ENCODE measurements around the gene SCT.

SCT gene

GRCh38 chr11:645536-645935 lies 18.6 kb upstream of the SCT start:
- TF ChIP-seq CTCF (IDR thresholded peaks at IDR 0.05; ENCODE audit: low read depth, low read length): no peak
- no peak for DNase-seq
- Histone ChIP-seq H3K36me3 (no peaks in the 10 kb centered on the region), H3K4me1 (no peaks in the 10 kb centered on the region), H3K4me3 (ENCODE audit: low read depth, low read length) (no peak overlapping the region), H3K9me3 (no peaks in the 10 kb centered on the region), H3K27me3 (no peaks in the 10 kb centered on the region)

- TF ChIP-seq CTCF (IDR thresholded peaks at IDR 0.05; ENCODE audit: low read depth, low read length): no peak
- Histone ChIP-seq H3K4me1 (no peaks in the 10 kb centered on the region), H3K4me3 (ENCODE audit: low read depth, low read length) (no peak overlapping the region), H3K9me3 (no peaks in the 10 kb centered on the region), H3K36me3 (no peaks in the 10 kb centered on the region), H3K27me3 (no peaks in the 10 kb centered on the region)
- DNase-seq: no peak
Observed at GRCh38 chr11:643849-644738, 17.1 kb upstream of the SCT start.

- no peak for DNase-seq
- Histone ChIP-seq H3K27me3 (no peaks in the 10 kb centered on the region), H3K4me1 (no peaks in the 10 kb centered on the region), H3K4me3 (ENCODE audit: low read depth, low read length) (no peak overlapping the region), H3K36me3 (no peaks in the 10 kb centered on the region), H3K9me3 (no peaks in the 10 kb centered on the region)
- TF ChIP-seq CTCF (IDR thresholded peaks at IDR 0.05; ENCODE audit: low read depth, low read length): no peak
Observed at GRCh38 chr11:643366-643765, 16.4 kb upstream of the SCT start.

- H3K27me3 ChIP-seq: peaks cover 5% of the 10 kb centered on the region; the same call in 1 of the 2 replicates
- no peaks in the 10 kb centered on the region for H3K9me3 ChIP-seq
- no peaks in the 10 kb centered on the region for H3K36me3 ChIP-seq
- DNase-seq: no peak
- no peaks in the 10 kb centered on the region for H3K4me1 ChIP-seq
- TF ChIP-seq CTCF (IDR thresholded peaks at IDR 0.05; ENCODE audit: low read depth, low read length): no peak
- H3K4me3 ChIP-seq (ENCODE audit: low read depth, low read length): no peak overlapping the region
Observed at GRCh38 chr11:641806-642370, 14.9 kb upstream of the SCT start.

GRCh38 chr11:640021-640706 lies 13.2 kb upstream of the SCT start:
- Histone ChIP-seq H3K4me1 (no peaks in the 10 kb centered on the region), H3K4me3 (ENCODE audit: low read depth, low read length) (no peak overlapping the region), H3K36me3 (no peaks in the 10 kb centered on the region), H3K9me3 (no peaks in the 10 kb centered on the region), H3K27me3 (peaks cover 5% of the 10 kb centered on the region; the same call in 1 of the 2 replicates)
- no peak for DNase-seq
- TF ChIP-seq CTCF (IDR thresholded peaks at IDR 0.05; ENCODE audit: low read depth, low read length): no peak

Data from BE2C (cell line).